BE2C (cell line): ENCODE results near the gene AXIN1.

Experiments used
- DNase-seq: peaks from one replicate; pipeline ENCODE4 v3.0.0-alpha.2; 2020
- H3K27me3 ChIP-seq: fragments of 250-450 bp; sonication (Bioruptor Pico); 2 replicates; pipeline ENCODE4 v1.5.1; 2020; ENCODE audit warnings: mild to moderate bottlenecking
- H3K36me3 ChIP-seq: fragments of 250-450 bp; sonication (Bioruptor Pico); 2 replicates; pipeline ENCODE4 v1.5.1; 2020; ENCODE audit warnings: mild to moderate bottlenecking
- H3K4me1 ChIP-seq: fragments of 250-450 bp; sonication (Bioruptor Pico); 2 replicates; pipeline ENCODE4 v1.5.1; 2020
- H3K4me3 ChIP-seq: 2 replicates; pipeline ENCODE4 v1.5.1; 2011; ENCODE audit warnings: low read depth, low read length
- H3K9me3 ChIP-seq: fragments of 250-450 bp; sonication (Bioruptor Pico); 2 replicates; pipeline ENCODE4 v1.5.1; 2020
- CTCF ChIP-seq: IDR thresholded peaks from 2 replicates; pipeline ENCODE4 v1.5.1; 2012; ENCODE audit warnings: mild to moderate bottlenecking, low read depth, low read length

AXIN1 gene

GRCh38 chr16:398561-399339 is 46.2 kb upstream of the AXIN1 start:
- H3K27me3 ChIP-seq, result no peaks in the 10 kb centered on the region
- H3K4me1 ChIP-seq, result peaks cover 8% of the 10 kb centered on the region
- no peaks in the 10 kb centered on the region for H3K9me3 ChIP-seq
- H3K4me3 ChIP-seq, result no peak overlapping the region; the same call in 1 of the 2 replicates
- DNase-seq, result no peak
- TF ChIP-seq CTCF, result no peak
- H3K36me3 ChIP-seq, result peaks cover 27% of the 10 kb centered on the region

GRCh38 chr16:397736-398332 is 45.3 kb upstream of the AXIN1 start:
- peak; percentile 39 for TF ChIP-seq CTCF
- DNase-seq, result peak; percentile 88
- Histone ChIP-seq H3K4me1 (peaks cover 8% of the 10 kb centered on the region), H3K4me3 (peak overlapping the region; percentile 35), H3K9me3 (no peaks in the 10 kb centered on the region), H3K27me3 (no peaks in the 10 kb centered on the region), H3K36me3 (peaks cover 27% of the 10 kb centered on the region)

GRCh38 chr16:397135-397661 is 44.7 kb upstream of the AXIN1 start, which contains the start of gene NME4:
NME4 (plus strand) TSS chr16:397199; CDS start chr16:397223, 24 bp downstream.
- peak; percentile 69 for DNase-seq
- Histone ChIP-seq H3K4me3 (peak within 1 kb of the TSS; percentile 62), H3K36me3 (peaks cover 27% of the 10 kb centered on the region), H3K4me1 (peaks cover 8% of the 10 kb centered on the region), H3K9me3 (no peaks in the 10 kb centered on the region), H3K27me3 (no peaks in the 10 kb centered on the region)
- no peak for TF ChIP-seq CTCF

- Histone ChIP-seq H3K27me3 (no peaks in the 10 kb centered on the region), H3K9me3 (no peaks in the 10 kb centered on the region), H3K4me3 (peak overlapping the region; percentile 62), H3K4me1 (peaks cover 8% of the 10 kb centered on the region), H3K36me3 (peaks cover 27% of the 10 kb centered on the region)
- TF ChIP-seq CTCF, result no peak
- peak; percentile 68 for DNase-seq
These were observed 44.1 kb upstream of the AXIN1 start for GRCh38 chr16:396605-397004.

GRCh38 chr16:396199-396598 is 43.7 kb upstream of the AXIN1 start:
- H3K36me3 ChIP-seq, result peaks cover 27% of the 10 kb centered on the region
- no peak for TF ChIP-seq CTCF
- H3K4me1 ChIP-seq, result peaks cover 8% of the 10 kb centered on the region
- DNase-seq, result no peak
- no peaks in the 10 kb centered on the region for H3K9me3 ChIP-seq
- peak overlapping the region; percentile 62 for H3K4me3 ChIP-seq
- no peaks in the 10 kb centered on the region for H3K27me3 ChIP-seq
